GM19324 (cell line): ENCODE measurements around the gene SLC31A2.

Experiments used
- ATAC-seq: cut with Tn5 transposase; IDR thresholded peaks from one replicate; pipeline ENCODE4 v1.9.1; 2021; ENCODE audit warnings: mild to moderate bottlenecking, moderate library complexity; ENCODE audit not compliant: unreplicated experiment, low FRiP score

SLC31A2 gene

DNA sequence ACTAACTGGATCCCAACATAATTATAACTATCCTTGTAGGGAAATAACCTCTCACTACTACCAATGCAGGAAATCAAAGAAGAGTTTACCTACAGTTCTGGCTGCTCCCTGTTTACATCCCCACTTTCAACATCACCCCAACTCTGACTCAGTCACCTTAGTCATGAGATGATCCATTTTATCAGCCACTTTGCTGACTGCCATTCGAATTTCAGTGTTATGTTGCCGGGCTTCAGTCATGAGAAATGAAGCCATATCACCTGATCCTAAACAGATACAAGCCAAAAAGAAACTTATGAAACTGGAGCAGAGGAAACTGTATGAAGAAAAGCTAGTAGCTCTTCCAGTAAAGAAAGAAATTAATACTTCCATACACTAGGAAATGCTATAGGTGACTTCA, 33.7 kb downstream of the SLC31A2 start:
- ATAC-seq: no peak

DNA sequence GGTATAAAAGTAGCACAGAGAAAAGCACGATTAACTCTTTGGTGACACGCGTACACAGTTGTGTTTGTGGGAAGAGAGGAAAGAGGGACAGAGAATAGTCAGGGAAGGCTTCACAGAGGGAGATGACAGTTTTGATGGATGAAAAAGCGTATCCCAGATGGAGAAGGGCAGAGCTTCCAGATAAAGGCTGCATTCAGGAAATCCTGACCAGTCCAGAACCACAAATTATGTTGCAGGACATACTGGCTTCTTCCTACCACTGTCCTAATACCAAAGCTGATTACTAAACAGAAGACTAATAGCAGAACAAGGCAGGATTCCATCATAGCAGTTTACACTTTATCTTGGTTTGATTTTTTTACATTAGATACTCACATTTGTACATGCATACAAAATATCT, 34.5 kb downstream of the SLC31A2 start:
- ATAC-seq: no peak

DNA sequence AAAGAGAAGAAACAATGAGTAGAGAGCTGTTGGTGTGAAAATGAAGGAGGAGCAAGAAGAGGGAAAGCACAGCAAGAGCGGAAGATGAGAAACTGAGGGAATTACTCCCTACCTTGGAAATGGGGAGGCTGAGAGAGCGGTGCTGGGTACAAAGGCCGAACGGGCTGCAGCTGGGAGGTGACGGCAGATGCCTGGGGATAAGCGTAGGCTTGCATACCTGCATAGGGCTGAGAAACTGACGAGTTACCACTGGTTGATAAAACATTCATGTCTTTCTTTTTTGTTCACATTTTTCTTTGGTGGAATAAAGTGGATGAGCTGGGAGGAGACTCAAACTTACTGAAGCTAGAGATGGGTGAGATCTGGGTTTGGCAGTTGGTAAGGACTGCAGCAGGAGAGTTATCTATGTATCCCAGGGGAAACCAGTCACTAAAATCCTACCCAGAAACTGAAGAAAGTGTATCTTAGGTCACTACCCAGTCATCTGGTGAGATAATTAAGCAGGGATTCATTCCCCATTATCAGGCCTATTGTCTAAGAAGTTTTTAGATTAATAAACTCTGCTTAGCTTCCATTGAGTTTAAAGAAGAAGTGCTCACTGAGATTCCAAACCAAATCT, 35.4 kb downstream of the SLC31A2 start:
- ATAC-seq: no peak

DNA sequence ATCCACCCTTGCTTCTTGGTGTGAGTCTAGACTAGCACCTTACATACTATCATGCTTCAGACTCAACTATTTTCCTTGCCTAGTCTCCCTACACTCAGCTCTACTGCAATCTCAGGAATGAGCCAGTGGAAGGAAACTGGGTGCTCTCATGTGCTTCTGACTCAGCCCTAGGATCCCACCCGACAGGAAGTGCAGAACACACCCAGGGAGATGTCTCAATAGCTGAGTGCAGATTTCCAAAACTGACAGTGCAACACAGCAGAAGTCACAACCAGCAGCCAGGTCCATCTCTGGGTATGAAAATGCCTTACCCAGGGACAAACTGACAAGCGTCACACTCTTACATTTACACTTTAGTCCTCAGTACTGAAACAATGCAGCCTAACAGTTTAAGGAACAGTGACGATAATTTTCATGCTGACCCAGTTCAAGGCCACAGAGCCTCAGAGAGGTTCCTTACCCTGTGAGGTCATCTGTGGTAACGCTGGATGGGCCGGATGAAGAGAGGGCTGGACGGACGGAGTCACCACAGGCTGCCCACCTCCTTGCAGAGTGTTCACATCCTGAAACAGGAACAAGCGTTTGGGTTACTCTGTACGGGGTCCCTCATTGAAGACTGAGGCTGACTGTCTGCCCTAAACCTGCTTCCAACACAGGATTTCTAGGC, 37.3 kb downstream of the SLC31A2 start:
- ATAC-seq: no peak

DNA sequence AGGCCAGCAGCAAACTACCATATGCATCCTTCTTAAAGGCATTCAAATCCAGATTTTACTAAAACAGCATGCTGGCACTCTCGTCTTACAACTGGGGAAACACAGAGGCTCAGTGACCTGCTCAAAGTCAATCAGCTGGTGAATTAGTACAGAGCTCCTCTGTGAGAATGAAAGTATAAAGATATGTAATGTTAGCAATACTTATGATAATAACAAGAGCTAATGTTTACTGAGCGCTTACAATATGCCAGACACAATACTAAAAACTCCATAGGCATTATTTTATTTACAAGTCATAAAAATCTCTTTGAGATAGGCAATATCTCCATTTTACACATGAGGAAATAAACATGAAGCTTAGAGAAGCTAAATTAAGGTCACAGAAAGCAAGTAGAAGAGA, 41.6 kb downstream of the SLC31A2 start:
- no peak for ATAC-seq

DNA sequence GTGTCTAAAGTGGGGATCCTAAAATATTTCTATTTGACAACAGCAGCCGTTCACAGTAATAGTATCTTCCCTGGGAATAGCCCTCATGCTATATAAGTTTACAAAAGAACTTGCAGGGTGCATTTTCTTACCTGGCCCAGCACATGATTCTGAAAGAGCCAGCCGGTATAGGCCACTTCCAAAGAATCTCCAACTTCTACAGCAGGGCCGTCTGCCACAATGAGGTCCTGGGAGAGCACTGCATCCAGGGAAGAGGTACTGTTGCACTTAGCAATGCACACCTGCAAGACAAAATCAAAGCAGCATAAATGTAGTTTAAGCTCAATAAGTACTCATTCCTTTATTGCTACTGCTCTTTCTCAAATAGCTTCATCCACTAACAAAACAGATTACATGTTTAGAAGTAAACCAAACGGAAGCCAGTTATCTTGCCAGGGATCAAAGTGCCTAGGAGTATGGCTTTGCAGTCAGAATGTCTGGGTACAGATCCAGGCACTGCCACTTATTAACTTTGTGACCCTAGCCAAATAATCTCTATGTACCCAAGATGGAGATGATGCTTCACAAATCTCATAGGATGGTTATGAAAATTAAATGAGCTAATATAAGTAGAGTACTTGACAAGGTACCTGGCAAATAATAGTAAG, 49.0 kb downstream of the SLC31A2 start:
- ATAC-seq: no peak

DNA sequence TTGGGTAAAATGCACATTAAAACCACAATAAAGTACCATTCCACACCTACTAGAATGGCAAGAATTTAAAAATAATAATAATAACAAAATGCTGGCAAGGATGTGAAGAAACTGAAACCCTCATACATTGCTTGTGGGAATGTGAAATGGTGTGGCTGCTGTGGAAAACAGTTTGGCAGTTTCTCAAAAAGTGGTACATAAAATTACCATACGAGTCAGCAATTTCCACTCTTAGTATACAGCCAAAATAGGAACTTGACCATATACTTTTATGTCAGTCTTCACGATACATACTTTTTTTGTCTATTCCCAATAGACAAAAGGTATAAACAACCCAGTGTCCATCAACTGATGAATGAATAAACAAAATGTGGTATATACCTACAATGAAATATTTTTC, 54.6 kb downstream of the SLC31A2 start:
- ATAC-seq: no peak

DNA sequence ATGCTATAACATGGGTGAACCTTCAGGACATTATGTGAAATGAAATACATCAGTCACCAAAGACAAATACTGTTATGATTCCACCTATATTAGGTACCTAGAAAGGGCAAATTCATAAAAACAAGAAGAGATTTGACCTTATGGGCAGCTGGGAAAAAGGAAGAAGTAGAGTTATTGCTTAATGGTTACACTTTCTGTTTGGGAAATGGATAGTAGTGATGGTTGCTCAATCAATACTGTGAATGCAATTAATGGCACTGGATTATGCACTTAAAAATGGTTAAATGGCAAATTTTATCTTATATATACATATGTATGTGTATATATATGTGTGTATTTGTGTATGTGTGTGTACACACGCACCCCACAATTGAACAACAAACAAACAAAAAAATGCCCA, 55.1 kb downstream of the SLC31A2 start:
- no peak for ATAC-seq

DNA sequence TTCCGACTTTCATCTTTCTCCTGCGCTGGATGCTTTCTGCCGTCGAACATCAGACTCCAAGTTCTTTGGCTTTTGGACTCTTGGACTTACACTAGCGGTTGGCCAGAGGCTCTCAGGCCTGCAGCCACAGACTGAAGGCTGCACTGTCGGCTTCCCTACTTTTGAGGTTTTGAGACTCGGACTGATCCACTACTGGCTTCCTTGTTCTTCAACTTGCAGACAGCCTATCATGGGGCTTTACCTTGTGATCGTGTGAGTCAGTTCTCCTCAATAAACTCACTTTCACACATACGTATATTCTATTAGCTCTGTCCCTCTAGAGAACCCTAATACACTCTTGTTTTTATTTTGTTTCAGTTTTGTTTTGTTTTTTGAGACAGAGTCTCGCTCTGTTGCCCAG, 60.0 kb downstream of the SLC31A2 start:
- no peak for ATAC-seq
